ENCODE data around the gene CCSER2.
"Not testable (repeated sequence)": the region's sequence is repeated elsewhere in the genome, so short reads cannot be mapped to it uniquely, and the experiment has no call there.

Gene CCSER2

DNA sequence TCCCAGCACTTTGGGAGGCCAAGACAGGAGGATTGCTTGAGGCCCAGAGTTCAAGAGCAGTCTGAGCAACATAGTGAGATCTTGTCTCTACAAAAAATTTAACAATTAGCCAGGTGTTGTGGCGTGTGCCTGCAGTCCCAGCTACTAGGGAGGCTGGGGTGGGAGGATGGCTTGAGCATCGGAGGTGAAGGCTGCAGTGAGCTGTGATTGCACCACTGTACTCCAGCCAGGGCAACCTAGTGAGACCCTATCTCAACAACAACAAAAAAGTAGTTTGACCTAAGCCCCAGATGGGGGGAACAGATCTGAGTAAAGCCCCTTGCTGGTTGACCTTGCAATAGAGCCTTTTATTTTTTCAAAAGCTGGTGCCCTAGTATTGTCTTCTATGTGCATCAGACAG lies 15.6 kb upstream of the CCSER2 start:
- DNase-seq = no peak

DNA sequence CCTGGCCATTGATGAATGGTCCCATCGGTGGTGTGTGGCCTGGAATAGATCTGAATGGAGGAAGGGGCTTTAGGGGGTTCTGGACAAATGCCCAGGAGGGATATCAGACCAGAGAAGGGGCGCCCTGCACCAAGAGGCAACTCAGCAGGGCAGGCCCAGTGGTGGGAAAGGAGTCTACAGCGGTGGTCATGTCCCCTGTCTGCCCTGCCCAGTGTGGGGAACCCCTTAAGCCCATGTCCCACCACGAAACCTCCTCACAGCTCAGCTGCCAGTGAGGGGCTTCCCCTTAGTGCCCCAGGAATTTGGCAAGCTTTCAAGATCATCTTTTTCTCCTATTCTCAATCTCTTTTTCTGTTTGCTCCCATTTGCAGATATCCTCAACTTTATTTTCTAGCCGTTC lies 14.1 kb upstream of the CCSER2 start:
- no peak for DNase-seq

DNA sequence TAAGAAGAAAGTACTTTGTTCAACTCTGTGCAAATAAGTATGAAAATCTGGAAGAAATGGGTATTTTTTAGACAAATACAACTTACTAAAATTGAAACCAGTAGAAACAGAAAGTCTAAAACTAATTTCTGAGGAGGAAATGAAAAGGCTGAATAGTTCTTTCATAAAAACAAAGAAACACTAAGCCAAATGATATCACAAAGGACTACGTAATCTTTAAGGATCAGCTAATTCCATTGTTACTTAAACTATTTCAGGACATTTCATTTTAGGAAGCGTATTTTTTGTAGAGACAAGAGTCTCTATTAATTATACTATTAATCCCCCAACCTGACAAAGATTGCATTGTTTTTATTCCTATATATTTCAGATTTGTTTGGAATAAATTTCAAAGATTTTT lies 11.2 kb upstream of the CCSER2 start:
- no peak for DNase-seq

- no peak for DNase-seq
Observed at GRCh38 chr10:84321902-84322301, 6.5 kb upstream of the CCSER2 start.

DNA sequence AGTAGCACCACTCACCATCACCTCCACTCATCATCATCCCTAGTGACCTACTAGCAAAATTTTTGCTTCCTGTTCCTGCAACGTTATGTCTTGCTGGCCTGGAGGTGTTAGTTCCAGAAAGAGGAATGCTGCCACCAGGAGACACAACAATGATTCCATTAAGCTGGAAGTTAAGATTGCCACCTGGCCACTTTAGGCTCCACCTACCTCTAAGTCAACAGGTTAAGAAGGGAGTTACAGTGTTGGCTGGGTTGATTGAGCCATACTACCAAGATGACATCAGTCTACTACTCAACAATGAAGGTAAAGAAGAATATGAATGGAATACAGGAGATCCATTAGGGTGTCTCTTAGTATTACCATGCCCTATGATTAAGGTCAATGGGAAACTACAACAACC lies 4.8 kb upstream of the CCSER2 start:
- DNase-seq = not testable (repeated sequence)

- not testable (repeated sequence) for DNase-seq
Observed at GRCh38 chr10:84326995-84327394, 1.4 kb upstream of the CCSER2 start.

DNA sequence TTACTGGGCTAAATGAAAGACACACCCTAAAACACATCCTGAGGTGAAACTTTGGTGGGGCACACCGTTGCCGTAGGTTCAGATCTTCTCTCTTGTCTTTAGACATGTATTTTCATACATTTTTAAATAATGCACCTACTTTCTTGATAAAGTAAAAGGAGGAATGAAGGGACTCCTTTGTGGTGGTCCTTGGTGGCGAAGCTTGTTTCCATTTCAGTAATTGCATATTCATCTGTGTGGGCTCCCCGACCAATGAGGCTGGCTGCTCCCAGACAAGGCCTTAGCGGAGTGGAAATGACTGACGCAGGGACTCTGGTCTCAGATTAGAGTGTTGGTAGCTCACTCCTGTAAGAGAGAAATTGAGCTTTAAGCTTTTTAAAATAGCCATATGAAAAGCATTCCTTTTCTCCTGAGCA lies 815 bp downstream of the CCSER2 start:
- peak; percentile 32 for DNase-seq

- DNase-seq = no peak
Observed at GRCh38 chr10:84329986-84330651, 1.7 kb downstream of the CCSER2 start.

DNA sequence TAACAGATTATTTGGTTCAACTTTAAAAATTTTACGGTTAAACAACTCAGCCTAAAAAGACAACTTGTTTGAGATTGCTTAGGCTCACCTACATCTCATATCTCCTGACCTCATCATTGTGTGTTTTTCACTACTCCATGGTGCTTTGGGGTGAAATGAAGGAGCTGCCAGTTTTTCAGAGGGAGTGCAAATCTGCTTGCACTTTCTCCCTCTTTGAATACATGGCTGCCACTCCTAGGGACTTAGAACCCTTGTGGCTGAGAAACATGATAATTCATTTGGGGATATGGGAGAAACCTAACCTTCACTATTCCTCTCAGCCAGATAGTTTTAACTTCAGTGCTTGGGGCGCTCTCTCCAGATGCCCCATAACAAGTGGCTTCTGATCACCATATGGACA lies 2.7 kb downstream of the CCSER2 start:
- DNase-seq = no peak

DNA sequence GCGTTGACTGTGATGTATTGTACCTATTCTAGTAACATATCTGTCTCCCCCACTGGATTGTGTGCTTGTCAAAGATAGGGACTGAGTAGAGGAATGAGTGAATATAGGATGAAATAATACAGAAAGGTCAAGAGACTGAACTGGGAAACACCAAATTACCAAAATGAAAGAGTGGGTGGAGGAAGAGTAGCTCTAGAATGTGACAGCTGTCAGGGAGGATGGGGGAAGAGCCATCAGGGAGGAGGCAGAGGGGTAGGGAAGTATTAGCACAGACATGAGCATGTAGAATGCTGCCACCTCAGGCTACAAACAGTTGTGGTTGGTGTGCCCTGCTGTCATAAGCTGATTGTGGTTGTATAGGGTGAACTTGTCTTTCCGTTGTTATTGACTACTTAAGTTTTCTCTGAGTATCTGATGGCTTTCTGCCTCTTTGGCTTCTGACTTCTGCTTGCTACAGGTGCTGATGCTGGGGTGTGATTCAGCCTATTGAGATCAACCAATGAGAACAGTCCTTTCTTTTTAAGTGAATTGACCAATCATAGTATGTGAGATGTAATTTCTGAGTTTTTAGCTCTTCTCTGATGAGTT lies 5.6 kb downstream of the CCSER2 start:
- DNase-seq = peak; percentile 44

GRCh38 chr10:84334811-84335210 lies 6.4 kb downstream of the CCSER2 start:
- no peak for DNase-seq

- no peak for DNase-seq
Observed at GRCh38 chr10:84335516-84335915, 7.1 kb downstream of the CCSER2 start.

DNA sequence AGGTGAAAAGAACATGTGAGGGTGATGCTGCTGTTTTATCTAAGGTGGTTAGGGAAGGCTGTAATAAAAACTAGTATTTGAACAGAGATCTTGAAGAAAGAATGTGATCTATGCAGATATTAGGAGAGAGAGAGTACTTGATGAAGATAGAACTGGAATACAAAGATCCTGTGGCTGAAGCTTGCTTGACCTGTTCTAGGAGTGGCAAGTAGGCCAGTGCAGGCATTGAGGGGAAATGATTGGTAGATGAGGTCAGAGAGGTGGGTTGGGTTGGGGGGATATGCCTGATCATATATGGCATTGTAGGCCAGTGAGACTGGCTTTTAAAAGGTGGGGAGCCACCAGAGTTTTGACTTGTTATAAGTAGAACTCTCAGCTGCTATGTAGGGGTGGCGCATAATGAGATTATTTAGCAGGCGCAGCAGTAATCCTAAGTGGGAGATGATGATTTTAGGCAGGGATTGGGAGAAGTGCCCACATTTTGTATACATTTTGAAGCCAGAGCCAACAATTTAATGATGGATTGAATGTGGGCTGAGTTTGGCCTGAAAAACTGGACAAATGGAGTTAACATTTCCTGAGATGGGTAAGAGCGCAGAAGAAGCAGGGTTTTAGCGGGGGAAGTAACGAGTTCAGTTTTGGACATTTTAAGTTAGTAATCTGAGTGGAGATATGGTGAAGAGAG lies 8.2 kb downstream of the CCSER2 start:
- no peak for DNase-seq

- no peak for DNase-seq
Observed at GRCh38 chr10:84337199-84337598, 8.8 kb downstream of the CCSER2 start.

DNA sequence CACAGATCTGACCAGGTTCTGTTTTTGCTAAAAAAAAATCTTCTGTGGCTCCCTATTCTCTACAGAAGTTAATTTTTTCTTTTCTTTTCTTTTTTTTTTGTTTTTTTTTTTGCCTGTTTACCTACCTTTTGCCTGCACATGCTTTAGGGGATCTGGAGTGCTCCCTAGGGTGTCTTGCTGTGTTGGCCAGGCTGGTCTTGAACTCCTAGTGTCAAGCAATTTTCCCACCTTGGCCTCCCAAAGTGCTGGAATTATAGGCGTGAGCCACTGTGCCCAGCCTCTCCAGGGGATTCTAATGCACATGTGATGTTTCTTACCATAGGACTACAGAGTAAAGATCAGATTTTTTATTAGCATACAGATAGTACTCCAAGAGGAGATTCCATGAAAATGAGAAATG lies 10.6 kb downstream of the CCSER2 start:
- no peak for DNase-seq

GRCh38 chr10:84340187-84340586 lies 11.8 kb downstream of the CCSER2 start:
- DNase-seq = no peak

DNA sequence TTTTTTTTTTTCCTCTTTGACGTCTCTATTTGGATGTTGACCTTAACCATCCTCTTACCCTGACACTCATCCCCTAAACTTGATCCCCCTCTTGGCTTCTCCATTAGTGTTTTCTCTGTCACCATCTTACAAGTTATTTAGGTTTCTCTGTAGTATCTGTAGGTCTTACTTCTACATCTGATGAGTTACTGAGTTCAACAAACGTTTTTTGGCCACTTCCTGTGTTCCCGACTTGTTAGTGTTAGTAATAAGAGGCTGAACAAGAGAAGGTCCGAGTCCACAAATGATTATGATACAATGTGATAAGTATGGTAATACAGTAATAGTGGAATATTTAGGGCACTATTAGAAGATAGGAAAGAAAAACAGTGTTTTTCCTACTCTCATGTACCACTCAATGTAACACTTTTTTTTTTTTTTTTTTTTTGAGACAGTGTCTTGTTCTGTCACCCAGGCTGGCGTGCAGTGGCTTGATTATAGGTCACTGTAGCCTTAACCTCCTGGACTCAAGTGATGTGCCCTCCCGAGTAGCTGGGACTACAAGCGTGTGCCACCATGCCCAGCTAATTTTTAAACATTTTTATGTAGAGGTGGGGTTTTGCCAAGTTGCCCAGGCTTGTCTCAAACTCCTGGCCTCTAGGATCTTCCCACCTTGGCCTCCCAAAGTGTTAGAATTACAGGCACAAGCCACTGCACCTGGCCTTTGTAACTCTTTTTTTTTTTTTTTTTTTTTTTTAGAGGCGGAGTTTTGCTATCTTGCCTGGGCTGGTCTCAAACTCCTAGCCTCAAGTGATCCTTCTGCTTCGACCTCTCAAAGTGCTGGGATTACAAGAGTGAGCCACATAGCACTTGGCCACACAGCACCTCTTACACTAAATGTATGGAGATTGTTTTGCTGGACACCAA lies 12.5 kb downstream of the CCSER2 start:
- no peak for DNase-seq

GRCh38 chr10:84341538-84341856 lies 13.1 kb downstream of the CCSER2 start:
- no peak for DNase-seq

DNA sequence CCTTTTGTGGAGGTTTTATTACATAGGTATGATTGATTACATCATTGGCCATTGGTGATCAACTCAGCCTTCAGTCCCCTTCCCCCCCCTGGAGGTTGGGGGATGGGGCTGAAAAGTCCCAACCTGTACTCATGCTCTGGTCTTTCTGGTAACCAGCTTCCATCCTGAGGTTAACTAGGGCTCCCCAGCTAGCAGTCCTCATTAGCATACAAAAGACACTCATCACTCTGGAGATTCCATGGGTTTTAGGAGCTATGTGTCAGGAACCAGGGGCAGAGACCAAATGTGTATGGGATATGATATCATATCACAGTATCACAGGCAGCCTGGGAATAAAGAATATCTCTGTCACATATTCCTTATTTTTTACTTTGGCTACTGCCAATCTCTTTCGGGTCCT lies 13.6 kb downstream of the CCSER2 start:
- no peak for DNase-seq

- DNase-seq = no peak
Observed at GRCh38 chr10:84342584-84342983, 14.2 kb downstream of the CCSER2 start.

DNA sequence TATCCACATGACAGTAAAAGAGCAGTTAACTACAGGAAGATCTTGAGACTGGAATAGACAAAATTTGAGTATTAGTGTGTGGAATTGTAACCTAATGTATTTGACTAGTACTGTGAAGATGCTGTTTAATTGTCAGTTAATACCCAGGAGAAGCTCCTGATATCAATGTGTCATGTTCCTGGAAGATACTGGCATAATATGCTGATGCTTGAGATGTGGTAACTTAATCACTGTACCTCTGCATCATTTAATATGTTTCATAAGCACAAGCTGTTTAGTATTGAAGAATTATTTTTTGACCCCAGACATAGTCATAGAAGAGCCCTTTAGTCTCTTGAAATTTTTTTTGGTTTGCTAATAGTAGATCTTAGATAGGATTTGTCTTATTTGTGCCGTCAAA lies 15.4 kb downstream of the CCSER2 start:
- DNase-seq = no peak

- no peak for DNase-seq
Observed at GRCh38 chr10:84344526-84344925, 16.1 kb downstream of the CCSER2 start.

GRCh38 chr10:84347575-84348002 lies 19.2 kb downstream of the CCSER2 start:
- not testable (repeated sequence) for DNase-seq

- DNase-seq = no peak
Observed at GRCh38 chr10:84348447-84348846, 20.1 kb downstream of the CCSER2 start.

All from activated T-cell treated with anti-CD3 and anti-CD28 coated beads for 4 hours (primary cell).